Suprapubic skin (tissue), 4 donors: ENCODE data around the gene DCAF7.

Experiments
- EP300 ChIP-seq: sonication (generic); formaldehyde crosslinking; IDR thresholded peaks from one replicate; pipeline ENCODE4 v1.6.1; 2017; ENCODE audit warnings: antibody characterized with exemption
- POLR2A ChIP-seq, 2 donors: fragments of 450-650 bp; IDR thresholded peaks; one replicate each; pipeline ENCODE4 v1.6.1; 2017; ENCODE audit warnings: antibody characterized with exemption in 2 of 2, mild to moderate bottlenecking in 2 of 2, moderate library complexity in 2 of 2
- POLR2AphosphoS5 ChIP-seq, 3 donors: sonication (generic); formaldehyde crosslinking; IDR thresholded peaks; one replicate each; pipeline ENCODE4 v1.6.1; 2017; ENCODE audit warnings: antibody characterized with exemption in 3 of 3
- TF ChIP-seq, protein P1 (sequence below), 2 donors: fragments of 200-600 bp in 1 of 2; fragments of 450-650 bp in 1 of 2; sonication (generic) in 1 of 2; IDR thresholded peaks; one replicate each; pipeline ENCODE4 v1.5.1; 2016 to 2019; ENCODE audit warnings: antibody characterized with exemption in 2 of 2, mild to moderate bottlenecking in 1 of 2, moderate library complexity in 1 of 2

DNA sequence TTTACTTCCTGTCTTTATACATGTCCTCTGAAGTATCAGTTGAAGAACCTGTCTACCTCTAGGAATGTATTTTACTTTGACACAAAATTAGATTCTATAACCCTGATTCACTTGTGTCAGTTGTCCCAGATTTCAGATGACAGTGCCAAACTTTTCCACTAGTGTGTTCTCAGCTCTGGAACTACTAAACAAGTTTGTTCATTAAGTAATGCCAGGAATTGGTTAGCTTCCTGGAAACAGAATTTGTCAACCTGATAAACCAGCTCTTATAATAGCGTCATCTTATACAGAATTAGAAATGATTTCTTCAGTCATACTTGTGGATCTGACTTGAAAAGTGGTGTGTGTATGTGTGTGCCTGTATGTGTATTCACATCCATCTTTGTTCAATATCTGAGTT, 79.3 kb downstream of the DCAF7 start:
- TF ChIP-seq, protein P1, sequence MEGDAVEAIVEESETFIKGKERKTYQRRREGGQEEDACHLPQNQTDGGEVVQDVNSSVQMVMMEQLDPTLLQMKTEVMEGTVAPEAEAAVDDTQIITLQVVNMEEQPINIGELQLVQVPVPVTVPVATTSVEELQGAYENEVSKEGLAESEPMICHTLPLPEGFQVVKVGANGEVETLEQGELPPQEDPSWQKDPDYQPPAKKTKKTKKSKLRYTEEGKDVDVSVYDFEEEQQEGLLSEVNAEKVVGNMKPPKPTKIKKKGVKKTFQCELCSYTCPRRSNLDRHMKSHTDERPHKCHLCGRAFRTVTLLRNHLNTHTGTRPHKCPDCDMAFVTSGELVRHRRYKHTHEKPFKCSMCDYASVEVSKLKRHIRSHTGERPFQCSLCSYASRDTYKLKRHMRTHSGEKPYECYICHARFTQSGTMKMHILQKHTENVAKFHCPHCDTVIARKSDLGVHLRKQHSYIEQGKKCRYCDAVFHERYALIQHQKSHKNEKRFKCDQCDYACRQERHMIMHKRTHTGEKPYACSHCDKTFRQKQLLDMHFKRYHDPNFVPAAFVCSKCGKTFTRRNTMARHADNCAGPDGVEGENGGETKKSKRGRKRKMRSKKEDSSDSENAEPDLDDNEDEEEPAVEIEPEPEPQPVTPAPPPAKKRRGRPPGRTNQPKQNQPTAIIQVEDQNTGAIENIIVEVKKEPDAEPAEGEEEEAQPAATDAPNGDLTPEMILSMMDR (IDR thresholded peaks at IDR 0.05), result no peak
- TF ChIP-seq POLR2A (IDR thresholded peaks at IDR 0.05) (no peak), POLR2AphosphoS5 (IDR thresholded peaks at IDR 0.05) (no peak), EP300 (no peak)
